GM12874 (cell line): Measurements from ENCODE around the gene ELK4.

Source experiments
- CTCF ChIP-seq: IDR thresholded peaks from 2 replicates; pipeline ENCODE4 v1.5.1; 2011; ENCODE audit warnings: low read depth, mild to moderate bottlenecking, control low read depth, low read length, moderate library complexity; ENCODE audit not compliant: insufficient read depth

Gene ELK4

GRCh38 chr1:205632669-205633169, 908 bp upstream of the ELK4 start:
- no peak for TF ChIP-seq CTCF

GRCh38 chr1:205631010-205631767, 622 bp downstream of the ELK4 start:
- no peak for TF ChIP-seq CTCF

- TF ChIP-seq CTCF: no peak
These were observed 1.2 kb downstream of the ELK4 start for GRCh38 chr1:205630651-205631009.

- no peak for TF ChIP-seq CTCF
These were observed 1.6 kb downstream of the ELK4 start for GRCh38 chr1:205630241-205630640.

- no peak for TF ChIP-seq CTCF
These were observed 2.1 kb downstream of the ELK4 start for GRCh38 chr1:205629751-205630150.

GRCh38 chr1:205627956-205628355, 3.9 kb downstream of the ELK4 start:
- TF ChIP-seq CTCF: no peak

- TF ChIP-seq CTCF: no peak
These were observed 5.6 kb downstream of the ELK4 start for GRCh38 chr1:205626216-205626615.

GRCh38 chr1:205623646-205624045, 8.2 kb downstream of the ELK4 start:
- TF ChIP-seq CTCF: no peak
